ENCODE measurements around the gene JAK3. TPM values are rescaled to one million over a fixed set of nuclear protein-coding genes. Genes with fewer than 3 reads are reported as not detected.

The JAK3 gene
- total and polyA plus RNA-seq, 2 of the 4 experiments (the other 2 are of a cell fraction): 0.36 to 1.5 TPM

DNA sequence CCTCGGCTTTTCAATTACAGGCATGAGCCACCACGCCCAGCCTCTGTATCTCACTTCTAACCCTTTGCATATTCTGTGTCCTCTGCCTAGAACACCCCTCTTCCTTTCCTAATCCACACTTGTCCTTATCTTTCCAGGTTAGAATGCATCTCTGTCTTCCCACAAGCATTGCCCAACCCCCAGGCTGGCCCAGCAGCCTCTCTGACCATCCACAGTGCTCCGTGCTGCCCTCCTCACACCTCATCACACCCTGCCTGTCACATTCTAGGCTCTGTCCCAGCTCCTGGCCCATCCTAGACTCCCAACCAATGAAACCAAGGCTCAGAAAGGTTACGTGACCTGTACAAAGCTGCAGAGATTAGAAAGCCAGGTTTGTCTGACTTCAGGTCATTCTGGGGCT is 11.3 kb downstream of the JAK3 start:
- in situ Hi-C loops (cut with MboI; ENCODE audit: low sequenced_read_pairs) (no loop called here), dilution Hi-C loops (cut with HindIII; ENCODE audit: low sequenced_read_pairs, unreplicated experiment) (no loop called here), intact Hi-C loops (cut with micrococcal nuclease) (no loop called here)
- Histone ChIP-seq H3K14ac (replicated peaks; ENCODE audit: low read depth, low read length) (no peak overlapping the region), H3K27me3 (ENCODE audit: control insufficient read depth, insufficient read depth, low read length) (peaks cover 40% of the 10 kb centered on the region), H3K9ac (ENCODE audit: low read depth, low read length) (no peak overlapping the region), H2BK120ac (ENCODE audit: low read depth, low read length) (no peak overlapping the region), H4K91ac (ENCODE audit: insufficient read depth, low read depth, low read length) (no peak overlapping the region), H4K8ac (ENCODE audit: low read depth in 2 of 2, low read length in 2 of 2) (no peak overlapping the region), H2AK5ac (ENCODE audit: low read depth, low read length) (no peak overlapping the region), H3K4me1 (ENCODE audit: control insufficient read depth, insufficient read depth, low read length) (no peaks in the 10 kb centered on the region), H3K18ac (ENCODE audit: low read depth, low read length) (no peak overlapping the region), H3K27ac (ENCODE audit: insufficient read depth, low read length) (no peak overlapping the region), H2BK20ac (ENCODE audit: low read depth, low read length) (no peak overlapping the region), H4K20me1 (ENCODE audit: insufficient read depth, low read length) (no peaks in the 10 kb centered on the region), H3K56ac (ENCODE audit: extremely low read depth, insufficient read depth, low read length) (no peak overlapping the region), H3K9me1 (ENCODE audit: insufficient read depth, low read length) (no peaks in the 10 kb centered on the region), H3K9me3 (ENCODE audit: control insufficient read depth, insufficient read depth, low read length) (no peaks in the 10 kb centered on the region), H2BK5ac (ENCODE audit: low read depth, low read length, poor library complexity, severe bottlenecking) (no peak overlapping the region), H3K4me2 (ENCODE audit: low read depth, low read length) (no peak overlapping the region), H3K79me1 (ENCODE audit: low read depth in 1 of 2, low read length in 2 of 2) (no peaks in the 10 kb centered on the region), H3K4ac (ENCODE audit: low read depth, low read length) (no peak overlapping the region), H3K23ac (ENCODE audit: low read depth, low read length) (no peak overlapping the region), H2AFZ (replicated peaks; ENCODE audit: low read length, poor library complexity) (no peak overlapping the region), H2BK15ac (ENCODE audit: low read depth, low read length) (no peak overlapping the region), H3K4me3 (ENCODE audit: insufficient read depth, low read depth, low read length) (no peak overlapping the region), H4K5ac (ENCODE audit: low read depth, low read length) (no peak overlapping the region), H2AK9ac (replicated peaks; ENCODE audit: low read depth, low read length, poor library complexity) (no peak overlapping the region), H3K36me3 (ENCODE audit: control insufficient read depth, insufficient read depth, low read length) (no peaks in the 10 kb centered on the region)
- no TSS peak for BruUV-seq (replicated peaks)
- no peak for DNase-seq
- no peak for ATAC-seq (ENCODE audit: low read depth)
- CTCF ChIA-PET: no interaction called here
- TF ChIP-seq SMC3 (IDR thresholded peaks at IDR 0.05; ENCODE audit: low read depth, low read length): no peak
- TF ChIP-seq RFX5 (IDR thresholded peaks at IDR 0.05; ENCODE audit: low read depth, low read length): no peak
- no peak for TF ChIP-seq RCOR1 (IDR thresholded peaks at IDR 0.05; ENCODE audit: insufficient replicate concordance, low read length)
- TF ChIP-seq, protein P1, sequence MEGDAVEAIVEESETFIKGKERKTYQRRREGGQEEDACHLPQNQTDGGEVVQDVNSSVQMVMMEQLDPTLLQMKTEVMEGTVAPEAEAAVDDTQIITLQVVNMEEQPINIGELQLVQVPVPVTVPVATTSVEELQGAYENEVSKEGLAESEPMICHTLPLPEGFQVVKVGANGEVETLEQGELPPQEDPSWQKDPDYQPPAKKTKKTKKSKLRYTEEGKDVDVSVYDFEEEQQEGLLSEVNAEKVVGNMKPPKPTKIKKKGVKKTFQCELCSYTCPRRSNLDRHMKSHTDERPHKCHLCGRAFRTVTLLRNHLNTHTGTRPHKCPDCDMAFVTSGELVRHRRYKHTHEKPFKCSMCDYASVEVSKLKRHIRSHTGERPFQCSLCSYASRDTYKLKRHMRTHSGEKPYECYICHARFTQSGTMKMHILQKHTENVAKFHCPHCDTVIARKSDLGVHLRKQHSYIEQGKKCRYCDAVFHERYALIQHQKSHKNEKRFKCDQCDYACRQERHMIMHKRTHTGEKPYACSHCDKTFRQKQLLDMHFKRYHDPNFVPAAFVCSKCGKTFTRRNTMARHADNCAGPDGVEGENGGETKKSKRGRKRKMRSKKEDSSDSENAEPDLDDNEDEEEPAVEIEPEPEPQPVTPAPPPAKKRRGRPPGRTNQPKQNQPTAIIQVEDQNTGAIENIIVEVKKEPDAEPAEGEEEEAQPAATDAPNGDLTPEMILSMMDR (conservative IDR thresholded peaks at IDR 0.05; ENCODE audit: low read depth, low read length): no peak
- TF ChIP-seq CEBPB (IDR thresholded peaks at IDR 0.05; ENCODE audit: low read depth, low read length): no peak
- TF ChIP-seq POLR2A (IDR thresholded peaks at IDR 0.05; ENCODE audit: low read depth, low read length): no peak
- TF ChIP-seq MAFK (IDR thresholded peaks at IDR 0.05; ENCODE audit: low read depth, low read length): no peak
- TF ChIP-seq BHLHE40 (IDR thresholded peaks at IDR 0.05; ENCODE audit: low read depth, low read length): no peak
- TF ChIP-seq, protein P2, sequence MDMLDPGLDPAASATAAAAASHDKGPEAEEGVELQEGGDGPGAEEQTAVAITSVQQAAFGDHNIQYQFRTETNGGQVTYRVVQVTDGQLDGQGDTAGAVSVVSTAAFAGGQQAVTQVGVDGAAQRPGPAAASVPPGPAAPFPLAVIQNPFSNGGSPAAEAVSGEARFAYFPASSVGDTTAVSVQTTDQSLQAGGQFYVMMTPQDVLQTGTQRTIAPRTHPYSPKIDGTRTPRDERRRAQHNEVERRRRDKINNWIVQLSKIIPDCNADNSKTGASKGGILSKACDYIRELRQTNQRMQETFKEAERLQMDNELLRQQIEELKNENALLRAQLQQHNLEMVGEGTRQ (IDR thresholded peaks at IDR 0.05; ENCODE audit: low read depth, low read length): no peak
- TF ChIP-seq RAD21 (IDR thresholded peaks at IDR 0.05; ENCODE audit: low read length): no peak
- no peak for TF ChIP-seq MAZ (IDR thresholded peaks at IDR 0.05; ENCODE audit: borderline replicate concordance, low read depth, low read length)
- no peak for TF ChIP-seq MXI1 (IDR thresholded peaks at IDR 0.05; ENCODE audit: borderline replicate concordance, low read depth, low read length)
- TF ChIP-seq, protein P3, sequence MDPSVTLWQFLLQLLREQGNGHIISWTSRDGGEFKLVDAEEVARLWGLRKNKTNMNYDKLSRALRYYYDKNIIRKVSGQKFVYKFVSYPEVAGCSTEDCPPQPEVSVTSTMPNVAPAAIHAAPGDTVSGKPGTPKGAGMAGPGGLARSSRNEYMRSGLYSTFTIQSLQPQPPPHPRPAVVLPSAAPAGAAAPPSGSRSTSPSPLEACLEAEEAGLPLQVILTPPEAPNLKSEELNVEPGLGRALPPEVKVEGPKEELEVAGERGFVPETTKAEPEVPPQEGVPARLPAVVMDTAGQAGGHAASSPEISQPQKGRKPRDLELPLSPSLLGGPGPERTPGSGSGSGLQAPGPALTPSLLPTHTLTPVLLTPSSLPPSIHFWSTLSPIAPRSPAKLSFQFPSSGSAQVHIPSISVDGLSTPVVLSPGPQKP (IDR thresholded peaks at IDR 0.05; ENCODE audit: borderline replicate concordance, low read depth, low read length): no peak
- no peak for TF ChIP-seq FOS (IDR thresholded peaks at IDR 0.05; ENCODE audit: low read depth, low read length)
- TF ChIP-seq CHD1 (IDR thresholded peaks at IDR 0.05; ENCODE audit: low read depth, low read length): no peak
- no peak for TF ChIP-seq NFE2L2 (IDR thresholded peaks at IDR 0.05; ENCODE audit: low read depth, low read length)
- WGBS, 2 experiments (ENCODE audit: extremely low coverage in 2 of 2, insufficient read length in 1 of 2): 41% methylated on average over 3 of the region's 4 CpGs; no CpG with 5 or more reads in 1 of the 2 experiments
- POLR2A ChIA-PET (ENCODE audit: unreplicated experiment): no interaction called here
